PC-9 (cell line): Measurements from ENCODE around the gene TLL2. TPM values are rescaled to one million over a fixed set of nuclear protein-coding genes. Genes with fewer than 3 reads are reported as not detected.

Experiments used
- BruUV-seq: library from RNA; stranded (reverse); fragments of 400-500 nt; replicated peaks from 2 replicates; lab custom pipeline; 2021; lab: Mats Ljungman, UMichigan
- CTCF ChIA-PET: fragments of 300-600 bp; sonication (Branson Sonifier 250); formaldehyde crosslinking; loops from one replicate; lab custom pipeline; 2022; ENCODE audit warnings: antibody characterized with exemption; lab: Charles Lee
- POLR2A ChIA-PET: fragments of 300-600 bp; sonication (Branson Sonifier 250); formaldehyde crosslinking; loops from one replicate; lab custom pipeline; 2022; ENCODE audit warnings: antibody characterized with exemption; ENCODE audit not compliant: unreplicated experiment; lab: Charles Lee
- DNase-seq, 2 experiments: peaks; one replicate each; pipeline versions ENCODE4 v3.0.0 to v3.0.0-alpha.2; 2015 to 2022; ENCODE audit warnings: mixed read lengths in 1 of 2
- H2AFZ ChIP-seq: fragments of 200-600 bp; sonication (generic); 2 replicates; pipeline ENCODE4 v1.8.1; 2017; ENCODE audit warnings: antibody characterized with exemption
- H3F3A ChIP-seq: fragments of 200-600 bp; sonication (generic); 2 replicates; pipeline ENCODE4 v1.8.1; 2017; ENCODE audit warnings: antibody characterized with exemption, mild to moderate bottlenecking, low read depth; ENCODE audit not compliant: insufficient read depth
- H3K27ac ChIP-seq: fragments of 200-600 bp; sonication (generic); 2 replicates; pipeline ENCODE4 v1.6.1; 2016; ENCODE audit warnings: mixed run types
- H3K27me3 ChIP-seq: fragments of 200-600 bp; sonication (generic); 2 replicates; pipeline ENCODE4 v1.6.1; 2016; ENCODE audit warnings: low read depth, mixed run types; ENCODE audit not compliant: insufficient read depth
- H3K36me3 ChIP-seq: fragments of 200-600 bp; sonication (generic); 2 replicates; pipeline ENCODE4 v1.6.1; 2016; ENCODE audit warnings: low read depth, mixed run types
- H3K4me1 ChIP-seq: fragments of 200-600 bp; sonication (generic); replicated peaks from 2 replicates; pipeline ENCODE4 v1.6.1; 2016; ENCODE audit warnings: mixed run types; ENCODE audit not compliant: insufficient read depth
- H3K4me2 ChIP-seq: fragments of 200-600 bp; sonication (generic); 2 replicates; pipeline ENCODE4 v1.6.1; 2017; ENCODE audit warnings: mixed run types
- H3K4me3 ChIP-seq: fragments of 200-600 bp; sonication (generic); 2 replicates; pipeline ENCODE4 v1.6.1; 2016; ENCODE audit warnings: mixed run types
- H3K79me2 ChIP-seq: fragments of 200-600 bp; sonication (generic); 2 replicates; pipeline ENCODE4 v1.6.1; 2017; ENCODE audit warnings: low read depth, mixed run types
- H3K9me2 ChIP-seq: fragments of 200-600 bp; sonication (generic); 2 replicates; pipeline ENCODE4 v1.8.1; 2017; ENCODE audit warnings: mild to moderate bottlenecking; ENCODE audit not compliant: insufficient read depth
- H3K9me3 ChIP-seq: fragments of 200-600 bp; sonication (generic); 2 replicates; pipeline ENCODE4 v1.8.1; 2016; ENCODE audit warnings: low read depth; ENCODE audit not compliant: insufficient read depth
- H4K20me1 ChIP-seq: fragments of 200-600 bp; sonication (generic); 2 replicates; pipeline ENCODE4 v1.8.1; 2017; ENCODE audit not compliant: insufficient read depth
- CTCF ChIP-seq: fragments of 200-600 bp; sonication (generic); conservative IDR thresholded peaks from 2 replicates; pipeline ENCODE4 v1.6.1; 2017; ENCODE audit warnings: mixed run types, antibody characterized with exemption, mild to moderate bottlenecking, moderate library complexity
- EZH2 ChIP-seq: fragments of 200-600 bp; sonication (generic); IDR thresholded peaks from 2 replicates; pipeline ENCODE4 v1.8.0; 2017; ENCODE audit warnings: antibody characterized with exemption, low read depth
- intact Hi-C: fragments of 100-400 bp; cut with micrococcal nuclease; formaldehyde crosslinking; loops from one replicate; pipeline ENCODE4 v1.10.0; 2022; ENCODE audit not compliant: unreplicated experiment
- total RNA-seq: library from RNA; stranded (reverse); gene quantifications from 2 replicates; pipeline ENCODE4 v1.2.3, GENCODE V29; 2021

The TLL2 gene
- total RNA-seq, 1 experiment from 2014 or later = not detected

- Histone ChIP-seq H3K9me3 (no peaks in the 10 kb centered on the region), H3K9me2 (no peaks in the 10 kb centered on the region), H3F3A (no peaks in the 10 kb centered on the region), H4K20me1 (no peaks in the 10 kb centered on the region), H3K4me3 (no peak overlapping the region), H3K4me2 (no peak overlapping the region), H3K4me1 (no peaks in the 10 kb centered on the region), H3K27ac (no peak overlapping the region), H2AFZ (no peak overlapping the region), H3K36me3 (no peaks in the 10 kb centered on the region), H3K27me3 (peaks cover 9% of the 10 kb centered on the region; the same call in 1 of the 2 replicates), H3K79me2 (no peaks in the 10 kb centered on the region)
- ChIA-PET CTCF (no interaction called here), POLR2A (no interaction called here)
- no peak for DNase-seq
- TF ChIP-seq EZH2 (no peak), CTCF (no peak)
- intact Hi-C loops = no loop called here
- no TSS peak for BruUV-seq
Observed at GRCh38 chr10:96415891-96416554, 97.7 kb downstream of the TLL2 start.

DNA sequence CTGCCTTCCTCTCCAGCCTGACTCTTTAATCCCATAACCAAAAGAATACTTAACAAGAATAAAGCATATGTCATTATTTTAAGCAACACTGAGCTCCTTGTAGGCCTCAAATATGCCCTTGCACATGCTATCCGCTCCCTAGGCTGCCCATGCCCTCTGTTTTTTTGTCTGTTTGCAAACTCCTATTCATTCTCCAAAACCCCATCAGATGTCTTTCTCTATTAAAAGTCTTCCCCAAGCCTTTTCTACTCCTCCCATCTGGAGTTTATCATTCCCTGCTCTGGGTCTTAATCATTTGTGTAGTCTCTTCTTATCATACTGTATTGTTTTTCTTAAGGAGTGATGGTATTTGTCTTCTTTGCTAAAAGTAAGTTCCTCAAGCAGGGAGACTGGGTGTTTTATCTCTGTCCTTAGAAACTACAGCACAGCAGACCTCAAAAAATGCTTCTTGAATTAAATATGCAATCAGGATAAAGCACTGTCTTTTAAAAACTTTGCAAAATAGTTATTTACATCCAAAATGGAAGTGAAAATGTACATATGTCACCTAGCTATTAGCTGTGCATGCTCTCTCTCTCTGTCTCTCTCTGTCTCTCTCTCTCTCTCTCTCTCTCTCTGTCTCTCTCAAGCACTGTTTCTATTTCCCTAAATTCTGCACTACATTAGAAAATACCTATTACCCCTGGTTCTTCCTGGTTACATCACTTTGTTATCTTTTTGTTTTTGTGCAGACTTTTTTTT is 98.4 kb downstream of the TLL2 start:
- intact Hi-C loops = no loop called here
- POLR2A ChIA-PET = no interaction called here
- BruUV-seq = no TSS peak

GRCh38 chr10:96414303-96414702 is 99.4 kb downstream of the TLL2 start:
- no peaks in the 10 kb centered on the region for H3K36me3 ChIP-seq
- ChIA-PET CTCF (no interaction called here), POLR2A (no interaction called here)
- no peaks in the 10 kb centered on the region for H3F3A ChIP-seq
- H3K79me2 ChIP-seq = no peaks in the 10 kb centered on the region
- no peak overlapping the region for H3K4me2 ChIP-seq
- DNase-seq = no peak
- no peaks in the 10 kb centered on the region for H3K9me3 ChIP-seq
- H3K27ac ChIP-seq = no peak overlapping the region
- no peak overlapping the region for H3K4me3 ChIP-seq
- no peaks in the 10 kb centered on the region for H3K4me1 ChIP-seq
- H3K27me3 ChIP-seq = peaks cover 11% of the 10 kb centered on the region; the same call in 1 of the 2 replicates
- no peak overlapping the region for H2AFZ ChIP-seq
- no peak for TF ChIP-seq EZH2
- TF ChIP-seq CTCF = no peak
- intact Hi-C loops = no loop called here
- no peaks in the 10 kb centered on the region for H4K20me1 ChIP-seq
- BruUV-seq = no TSS peak
- no peaks in the 10 kb centered on the region for H3K9me2 ChIP-seq

More for the DNA sequence above, 98.4 kb downstream of the TLL2 start:
- no peak overlapping the region for H2AFZ ChIP-seq
- H3K79me2 ChIP-seq = no peaks in the 10 kb centered on the region
- CTCF ChIA-PET = no interaction called here
- peaks cover 9% of the 10 kb centered on the region; the same call in 1 of the 2 replicates for H3K27me3 ChIP-seq
- no peaks in the 10 kb centered on the region for H3K9me2 ChIP-seq
- no peak overlapping the region for H3K4me3 ChIP-seq
- TF ChIP-seq CTCF = no peak
- no peak for TF ChIP-seq EZH2
- H3K9me3 ChIP-seq = no peaks in the 10 kb centered on the region
- H3K4me1 ChIP-seq = no peaks in the 10 kb centered on the region
- no peak overlapping the region for H3K4me2 ChIP-seq
- no peak for DNase-seq
- no peaks in the 10 kb centered on the region for H4K20me1 ChIP-seq
- H3F3A ChIP-seq = no peaks in the 10 kb centered on the region
- no peaks in the 10 kb centered on the region for H3K36me3 ChIP-seq
- no peak overlapping the region for H3K27ac ChIP-seq
